Hematopoietic multipotent progenitor cell treated with erythropoietin and hydrocortisone succinate and interleukin-3 and kit ligand, for 8 days (in vitro differentiated cells): Measurements from ENCODE around the gene C20orf204.

Source experiments
- DNase-seq: peaks from one replicate; pipeline ENCODE4 v3.0.0-alpha.2; 2015

Gene C20orf204

GRCh38 chr20:64042054-64042781 is 6.2 kb downstream of the C20orf204 start:
- DNase-seq: no peak

GRCh38 chr20:64043768-64044167 is 7.8 kb downstream of the C20orf204 start:
- no peak for DNase-seq

GRCh38 chr20:64044484-64045247 is 8.7 kb downstream of the C20orf204 start:
- no peak for DNase-seq

GRCh38 chr20:64045346-64046011 is 9.5 kb downstream of the C20orf204 start:
- DNase-seq: no peak

- no peak for DNase-seq
Measured at GRCh38 chr20:64047046-64047389, 11.0 kb downstream of the C20orf204 start.

- no peak for DNase-seq
Measured at GRCh38 chr20:64047968-64048401, 12.0 kb downstream of the C20orf204 start.

- DNase-seq: no peak
Measured at GRCh38 chr20:64048402-64049044, 12.5 kb downstream of the C20orf204 start.

GRCh38 chr20:64049060-64049877 is 13.3 kb downstream of the C20orf204 start, which contains the start of gene SOX18:
SOX18 (minus strand) TSS chr20:64049639; CDS start chr20:64049516, 123 bp downstream.
- no peak for DNase-seq

GRCh38 chr20:64049878-64050260 is 13.9 kb downstream of the C20orf204 start:
- DNase-seq: no peak

- DNase-seq: no peak
Measured at GRCh38 chr20:64050261-64051032, 14.5 kb downstream of the C20orf204 start.

- no peak for DNase-seq
Measured at GRCh38 chr20:64051033-64051452, 15.1 kb downstream of the C20orf204 start.

GRCh38 chr20:64051561-64052325 is 15.8 kb downstream of the C20orf204 start:
- DNase-seq: no peak

GRCh38 chr20:64052326-64052722 is 16.3 kb downstream of the C20orf204 start:
- DNase-seq: no peak

GRCh38 chr20:64052987-64053840 is 17.2 kb downstream of the C20orf204 start:
- no peak for DNase-seq

- DNase-seq: peak; percentile 44
Measured at GRCh38 chr20:64053841-64054661, 18.1 kb downstream of the C20orf204 start.

GRCh38 chr20:64055396-64055892 is 19.5 kb downstream of the C20orf204 start:
- no peak for DNase-seq

GRCh38 chr20:64055893-64056638 is 20.1 kb downstream of the C20orf204 start:
- DNase-seq: no peak

GRCh38 chr20:64056639-64056888 is 20.6 kb downstream of the C20orf204 start:
- no peak for DNase-seq
